Kidney (tissue), 14 donors: ENCODE data around the gene OPTC. TPM values are rescaled to one million over a fixed set of nuclear protein-coding genes. Genes with fewer than 3 reads are reported as not detected.
"Not testable (repeated sequence)": the region's sequence is repeated elsewhere in the genome, so short reads cannot be mapped to it uniquely, and the experiment has no call there.

Experiments
- DNase-seq, 5 donors: peaks; one replicate each; pipeline ENCODE4 v3.0.0-alpha.2; 2013 to 2020
- FAIRE-seq: peaks from 2 replicates; lab custom pipeline; 2012; peaks lifted over from hg19 to GRCh38; lab: Jason Lieb, UNC
- H3K27ac ChIP-seq, 2 donors: one replicate each; pipeline ENCODE4 v1.7.0; 2013; ENCODE audit warnings: low read depth in 2 of 2, low read length in 2 of 2, inconsistent platforms in 1 of 2
- H3K27me3 ChIP-seq: one replicate; pipeline ENCODE4 v1.7.1; 2013; ENCODE audit warnings: low read length, inconsistent platforms; ENCODE audit not compliant: control insufficient read depth, insufficient read depth
- H3K36me3 ChIP-seq, 3 donors: one replicate each; pipeline versions ENCODE4 v1.7.0 to v1.7.1; 2013; ENCODE audit warnings: low read length in 3 of 3, control low read depth in 1 of 3, inconsistent platforms in 1 of 3; ENCODE audit not compliant: insufficient read depth in 3 of 3, control insufficient read depth in 2 of 3
- H3K4me1 ChIP-seq, 3 donors: one replicate each; pipeline versions ENCODE4 v1.7.0 to v1.7.1; 2013; ENCODE audit warnings: low read length in 3 of 3, inconsistent platforms in 1 of 3, low read depth in 1 of 3; ENCODE audit not compliant: control insufficient read depth in 2 of 3, insufficient read depth in 2 of 3
- H3K4me3 ChIP-seq, 3 donors: one replicate each; pipeline versions ENCODE4 v1.7.0 to v1.8.1; 2013; ENCODE audit warnings: low read length in 3 of 3, control low read depth in 1 of 3, inconsistent platforms in 1 of 3
- H3K9ac ChIP-seq, 3 donors: one replicate each; pipeline versions ENCODE4 v1.7.0 to v1.7.1; 2013; ENCODE audit warnings: low read length in 3 of 3, control low read depth in 1 of 3, inconsistent platforms in 1 of 3
- H3K9me3 ChIP-seq, 3 donors: one replicate each; pipeline versions ENCODE4 v1.7.0 to v1.7.1; 2013; ENCODE audit warnings: low read length in 3 of 3, control low read depth in 1 of 3, inconsistent platforms in 1 of 3; ENCODE audit not compliant: control insufficient read depth in 2 of 3, insufficient read depth in 1 of 3
- CTCF ChIP-seq: IDR thresholded peaks from 3 replicates; pipeline ENCODE4 v1.5.1; 2012; ENCODE audit warnings: mild to moderate bottlenecking, moderate library complexity, borderline replicate concordance; ENCODE audit not compliant: insufficient read depth; ENCODE audit errors: extremely low read depth
- intact Hi-C: fragments of 100-400 bp; cut with DNase I; formaldehyde crosslinking; loops from one replicate; pipeline ENCODE4 v1.11.1; 2022
- polyA plus RNA-seq: library from polyadenylated mRNA; stranded (reverse); fragments of 350-450 nt; fragmentation: Illumina TruSeq; extraction: RNeasy Lipid Tissue Mini Kit (QIAGEN cat#74804); gene quantifications from one replicate; pipeline ENCODE4 v1.2.3, GENCODE V29; 2014; ENCODE audit warnings: low read depth, low replicate concordance; ENCODE audit not compliant: insufficient read depth
- total RNA-seq: library from RNA; stranded (reverse); fragmentation: NEBNext Ultra II Directional; extraction: Animal tissue kit (Norgen Biotek cat#: 25700); gene quantifications from one replicate; pipeline ENCODE4 v1.2.1, GENCODE V29; 2021
- donor health status: control.
- donor health status: control.
- donor health status: control.
- donor health status: control.
- donor health status: control.
- donor health status: DM: yes; HTN: yes; CAD: no.
- donor health status: Normal renal cell carcinoma (clear cell type).

Gene OPTC
- total and polyA plus RNA-seq, 2 donors from 2014 or later: not detected

- H3K4me1 ChIP-seq: peaks cover 0 to 15% (median 14%) of the 10 kb centered on the region in 3 donors
- FAIRE-seq: no peak
These were observed 28.7 kb upstream of the OPTC start for GRCh38 chr1:203465146-203465798.

GRCh38 chr1:203465948-203466347 lies 28.0 kb upstream of the OPTC start:
- TF ChIP-seq CTCF: no peak
- Histone ChIP-seq H3K4me3 (no peak overlapping the region), H3K9me3 (no peaks in the 10 kb centered on the region), H3K27me3 (no peaks in the 10 kb centered on the region), H3K9ac (no peak overlapping the region), H3K36me3 (no peaks in the 10 kb centered on the region), H3K4me1 (peaks cover 0 to 15% (median 14%) of the 10 kb centered on the region in 3 donors), H3K27ac (peak overlapping the region in 1 of 2 donors; percentile 5)
- FAIRE-seq: no peak
- DNase-seq: peak; percentile 81 to 93 (median 86)
- intact Hi-C loops: no loop called here

More at GRCh38 chr1:203465146-203465798, 28.7 kb upstream of the OPTC start:
- Histone ChIP-seq H3K9me3 (no peaks in the 10 kb centered on the region), H3K27ac (peak overlapping the region in 1 of 2 donors; percentile 5), H3K36me3 (no peaks in the 10 kb centered on the region), H3K9ac (no peak overlapping the region), H3K27me3 (no peaks in the 10 kb centered on the region), H3K4me3 (no peak overlapping the region)
- DNase-seq: no peak
- no peak for TF ChIP-seq CTCF
- intact Hi-C loops: no loop called here

GRCh38 chr1:203466906-203467549 lies 26.9 kb upstream of the OPTC start:
- FAIRE-seq, H3K9ac ChIP-seq, H3K4me3 ChIP-seq, H3K27me3 ChIP-seq, H3K36me3 ChIP-seq, intact Hi-C loops, H3K9me3 ChIP-seq, DNase-seq: not testable (repeated sequence)
- Histone ChIP-seq H3K4me1 (peaks cover 0 to 15% (median 14%) of the 10 kb centered on the region in 3 donors), H3K27ac (peak overlapping the region in 1 of 2 donors; percentile 1)

GRCh38 chr1:203467550-203467921 lies 26.4 kb upstream of the OPTC start:
- DNase-seq: peak in 2 of 5 donors; percentile 48 to 88

More at GRCh38 chr1:203467550-203467921, 26.4 kb upstream of the OPTC start:
- Histone ChIP-seq H3K4me3 (no peak overlapping the region), H3K9me3 (no peaks in the 10 kb centered on the region), H3K36me3 (no peaks in the 10 kb centered on the region), H3K4me1 (peaks cover 0 to 15% (median 14%) of the 10 kb centered on the region in 3 donors), H3K27me3 (no peaks in the 10 kb centered on the region), H3K27ac (no peak overlapping the region), H3K9ac (no peak overlapping the region)
- no peak for FAIRE-seq
- TF ChIP-seq CTCF: no peak
- intact Hi-C loops: no loop called here
